Ammon's horn (tissue), 1 donor: ENCODE results near the gene TARS3.

Experiments
- DNase-seq: peaks from one replicate; pipeline ENCODE4 v3.0.0-alpha.2; 2016; ENCODE audit warnings: low spot score

Gene TARS3

GRCh38 chr15:101698314-101698713, 26.0 kb downstream of the TARS3 start:
- no peak for DNase-seq

- no peak for DNase-seq
Measured at GRCh38 chr15:101697488-101697887, 26.8 kb downstream of the TARS3 start.

DNA sequence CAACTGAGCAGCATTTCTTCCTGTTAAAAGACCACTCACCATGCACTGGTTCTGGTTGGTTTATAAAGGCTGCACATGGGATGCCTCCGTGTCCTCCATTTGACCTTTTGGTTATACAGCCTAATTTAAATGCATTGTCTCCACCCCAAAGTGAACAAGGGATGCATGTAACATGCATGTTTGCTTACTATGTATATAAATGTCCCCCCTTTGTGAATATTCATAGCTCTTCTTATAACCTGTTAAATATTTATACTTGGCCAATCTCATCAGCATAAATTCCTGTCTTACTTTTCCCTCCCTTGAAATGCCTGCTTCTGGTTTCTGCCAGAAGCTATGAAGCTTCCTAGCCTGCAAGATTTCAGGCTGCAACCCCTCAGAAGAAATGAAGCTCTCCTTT, 27.4 kb downstream of the TARS3 start:
- DNase-seq = no peak

- DNase-seq = no peak
Measured at GRCh38 chr15:101694261-101694660, 30.0 kb downstream of the TARS3 start.

DNA sequence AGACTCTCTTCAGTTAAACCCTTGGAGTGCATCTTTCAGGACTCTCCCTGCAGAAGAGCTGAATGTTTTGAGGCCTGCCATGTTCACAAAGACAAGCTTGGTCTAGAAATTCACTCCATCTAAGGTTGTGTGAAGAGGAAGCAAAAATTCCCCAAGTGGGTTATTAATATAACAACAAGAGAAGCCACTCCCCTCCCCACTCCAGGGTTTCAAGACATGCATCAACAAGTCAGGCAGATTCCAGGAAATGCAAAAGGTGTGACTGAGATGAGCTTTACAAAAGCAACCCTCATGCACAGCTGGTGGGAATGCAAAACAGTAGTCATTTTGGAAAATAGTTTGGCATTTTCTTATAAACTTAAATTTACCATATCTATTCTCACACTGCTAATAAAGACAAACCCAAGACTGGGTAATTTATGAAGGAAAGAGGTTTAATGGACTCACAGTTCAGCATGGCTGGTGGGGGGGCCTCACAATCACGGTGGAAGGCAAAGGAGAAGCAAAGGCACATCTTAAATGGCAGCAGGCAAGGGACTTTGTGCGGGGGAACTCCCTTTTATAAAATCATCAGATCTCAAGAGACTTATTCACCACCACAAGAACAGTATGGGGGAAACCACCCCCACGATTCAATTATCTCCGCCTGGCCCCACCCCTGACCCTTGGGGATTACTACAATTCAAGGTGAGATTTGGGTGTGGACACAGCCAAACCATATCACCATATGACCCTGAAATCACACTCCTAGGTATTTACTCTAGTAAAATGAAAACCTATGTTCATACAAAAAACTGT, 31.3 kb downstream of the TARS3 start:
- no peak for DNase-seq

DNA sequence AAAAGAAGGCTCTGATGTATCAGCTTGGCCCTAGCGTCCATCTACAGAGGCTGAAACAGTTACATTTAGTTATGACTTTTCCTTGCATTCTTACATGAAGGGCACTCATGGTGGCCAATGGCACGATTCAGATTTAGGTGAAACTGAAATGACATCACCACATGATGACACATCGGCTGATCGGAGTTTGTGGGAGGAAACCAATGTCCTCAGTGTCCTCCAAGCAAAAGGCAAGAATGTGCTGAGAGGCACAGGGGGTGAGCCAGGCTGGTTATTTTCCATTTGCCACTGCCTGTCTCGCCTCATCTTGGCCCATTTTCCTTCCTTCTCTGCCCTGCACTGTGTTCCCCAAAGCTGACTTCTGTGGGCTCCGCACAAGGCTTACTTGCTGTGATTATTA, 34.4 kb downstream of the TARS3 start:
- DNase-seq = no peak

- no peak for DNase-seq
Measured at GRCh38 chr15:101686718-101687117, 37.6 kb downstream of the TARS3 start.

DNA sequence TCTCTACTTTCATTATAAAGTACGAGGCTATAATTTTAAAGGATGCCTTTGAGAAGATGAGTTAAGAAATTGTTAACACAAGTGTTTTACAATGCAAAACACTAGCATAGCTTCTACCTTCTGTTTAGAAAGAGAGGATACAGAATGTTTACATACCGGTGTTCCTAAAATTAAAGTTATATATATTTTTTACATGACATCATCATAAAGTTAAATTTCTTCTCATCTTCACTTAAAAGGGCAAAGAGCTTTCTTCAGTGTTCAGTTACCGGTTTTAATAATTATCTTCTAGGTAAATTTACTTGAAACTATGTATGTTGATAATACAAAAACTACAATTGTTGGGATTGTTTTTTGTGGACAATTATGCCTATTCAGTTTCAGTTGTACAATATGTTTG, 39.4 kb downstream of the TARS3 start:
- DNase-seq = no peak

DNA sequence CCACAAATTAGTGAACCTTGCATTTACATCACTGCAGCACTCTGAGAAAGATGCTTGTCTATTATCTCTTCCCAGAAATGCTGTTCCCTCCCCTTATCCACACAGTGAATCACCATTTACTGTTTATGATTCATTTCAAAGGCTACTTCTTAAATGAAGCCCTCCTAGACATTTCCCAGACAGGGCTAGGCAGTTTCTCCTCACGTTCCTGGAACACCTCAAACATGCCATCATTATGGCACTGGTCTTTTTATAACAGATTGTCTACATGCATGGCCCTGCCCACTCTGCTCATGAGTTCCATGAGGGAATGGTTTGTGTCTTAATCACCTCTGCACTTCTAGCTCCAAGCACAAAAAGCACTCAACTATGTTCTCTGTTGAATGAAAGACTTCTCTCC, 39.9 kb downstream of the TARS3 start:
- no peak for DNase-seq

DNA sequence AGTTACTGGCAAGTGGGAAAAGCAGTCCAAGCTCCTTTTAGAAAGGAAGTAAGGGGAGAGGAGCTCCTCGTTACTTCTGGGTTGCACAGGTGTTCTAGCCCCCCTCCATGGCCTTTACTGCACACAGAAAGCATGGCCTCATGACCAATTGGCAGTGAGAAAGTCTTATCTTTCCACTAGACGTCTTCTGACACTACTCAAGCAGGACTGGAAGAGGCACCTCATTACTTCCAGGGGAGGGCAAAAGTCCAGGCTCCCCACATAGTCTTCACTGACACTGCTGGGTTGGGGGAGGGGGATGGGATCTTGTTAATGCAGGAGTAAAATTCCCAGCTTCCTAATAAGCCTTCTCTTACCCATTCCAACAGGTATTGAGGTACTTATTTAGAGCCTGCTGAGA, 44.5 kb downstream of the TARS3 start:
- no peak for DNase-seq

DNA sequence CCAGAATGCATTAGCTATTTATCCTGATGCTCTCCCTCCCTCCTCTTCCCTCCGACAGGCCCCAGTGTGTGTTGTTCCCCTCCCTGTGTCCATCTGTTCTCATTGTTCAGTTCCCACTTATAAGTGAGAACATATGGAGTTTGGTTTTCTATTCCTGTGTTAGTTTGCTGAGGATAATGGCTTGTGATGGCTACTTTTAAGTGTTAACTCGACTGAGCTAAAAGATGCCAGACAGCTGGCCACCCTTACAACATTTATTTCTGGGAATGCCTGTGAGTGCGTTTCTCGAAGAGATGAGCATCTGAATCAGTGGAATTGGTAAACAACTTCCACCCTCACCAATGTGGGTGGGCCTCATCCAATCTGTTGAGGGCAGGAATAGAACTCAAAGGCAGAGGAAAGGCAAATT, 47.3 kb downstream of the TARS3 start:
- DNase-seq = peak; percentile 66

DNA sequence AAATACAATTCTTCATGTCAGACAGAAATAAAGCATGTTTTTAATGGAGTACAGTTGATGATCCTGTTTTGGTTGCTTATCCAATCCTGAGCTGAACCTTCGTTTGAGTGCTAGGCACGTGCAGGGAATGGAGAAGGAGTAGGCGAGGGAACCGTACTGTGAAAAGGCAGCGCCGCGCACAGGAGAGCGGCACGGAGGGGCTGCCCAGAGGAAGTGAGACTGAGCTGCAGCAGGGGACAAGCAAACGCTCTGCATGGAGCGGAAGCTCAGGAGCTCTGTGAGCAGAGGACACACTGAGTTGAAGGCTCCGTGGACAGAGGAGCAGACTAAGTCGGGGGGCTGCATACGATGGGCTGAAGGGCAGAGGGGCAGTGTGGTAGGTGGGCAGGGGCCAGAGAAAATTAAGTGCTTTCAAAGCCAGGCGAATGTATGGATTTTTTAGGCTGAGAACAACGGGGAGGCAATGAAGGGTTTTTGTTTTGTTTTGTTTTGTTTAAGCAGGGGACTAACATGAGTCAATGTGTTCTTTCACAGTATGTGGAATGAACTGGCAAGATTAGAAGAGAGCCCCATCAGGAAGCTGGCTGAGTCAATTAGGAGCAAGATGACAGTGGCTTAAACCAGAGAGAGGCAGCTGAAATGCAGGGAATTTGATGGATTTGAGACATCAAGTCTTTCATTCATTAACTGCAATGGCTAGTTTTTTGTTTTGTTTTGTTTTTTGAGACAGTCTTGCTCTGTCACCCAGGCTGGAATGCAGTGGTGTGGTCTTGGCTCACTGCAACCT, 48.3 kb downstream of the TARS3 start:
- DNase-seq = peak; percentile 61

DNA sequence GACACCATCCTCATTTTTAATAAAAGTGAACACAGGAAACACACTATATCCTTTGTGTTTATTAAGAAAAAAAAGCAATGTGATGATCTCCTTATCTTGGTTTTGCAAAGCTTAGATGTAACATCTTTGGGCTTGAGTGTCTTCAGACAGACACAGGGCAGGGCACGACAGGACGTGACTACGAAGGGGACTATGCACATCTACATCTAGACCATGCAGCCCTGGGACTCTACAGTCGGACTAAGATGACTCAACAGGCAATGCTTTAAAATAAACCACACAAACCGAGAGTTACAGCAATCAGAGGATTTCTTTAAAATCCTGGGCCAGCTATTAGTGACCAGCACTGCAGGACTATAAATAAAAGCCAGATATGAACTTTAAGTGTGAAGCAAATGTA, 49.3 kb downstream of the TARS3 start:
- DNase-seq = no peak

DNA sequence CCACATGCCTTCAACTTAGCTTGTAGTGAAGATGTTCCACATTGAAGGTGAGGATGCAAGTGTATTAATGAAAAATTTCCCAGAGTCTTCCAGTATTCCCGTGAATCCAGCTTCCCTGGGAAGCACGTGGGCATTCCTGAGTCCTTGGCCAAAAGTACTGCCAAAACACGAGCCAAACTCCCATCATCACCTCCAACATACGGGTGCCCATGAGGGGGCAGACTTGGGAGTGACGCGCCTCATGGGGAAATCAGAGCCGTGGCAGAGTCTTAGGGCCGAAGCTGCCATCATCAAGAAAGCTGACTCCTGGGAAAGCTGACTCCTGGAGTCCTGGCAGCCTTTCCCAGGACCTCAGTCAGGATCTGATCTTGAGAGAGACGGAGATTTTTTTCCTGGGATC, 52.0 kb downstream of the TARS3 start:
- no peak for DNase-seq

DNA sequence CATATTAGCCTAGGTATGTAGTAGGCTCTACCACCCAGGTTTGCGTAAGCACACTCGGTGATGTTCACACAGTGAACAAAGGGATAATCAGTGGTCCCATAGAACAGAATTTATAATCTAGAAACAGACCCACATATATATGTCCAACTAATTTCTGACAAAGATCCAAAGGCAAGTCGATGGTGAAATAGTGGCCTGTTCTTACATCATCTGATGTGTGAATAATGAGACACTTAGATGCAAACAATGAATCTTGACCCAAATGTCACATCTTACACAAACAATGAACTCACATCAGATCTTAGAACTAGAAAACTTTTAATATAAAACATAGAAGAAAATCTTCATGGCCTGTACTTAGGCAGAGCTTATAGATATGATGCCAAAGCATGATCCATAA, 54.5 kb downstream of the TARS3 start:
- DNase-seq = no peak

- no peak for DNase-seq
Measured at GRCh38 chr15:101667881-101668280, 56.4 kb downstream of the TARS3 start.

GRCh38 chr15:101664303-101664913, 59.9 kb downstream of the TARS3 start:
- DNase-seq = no peak

DNA sequence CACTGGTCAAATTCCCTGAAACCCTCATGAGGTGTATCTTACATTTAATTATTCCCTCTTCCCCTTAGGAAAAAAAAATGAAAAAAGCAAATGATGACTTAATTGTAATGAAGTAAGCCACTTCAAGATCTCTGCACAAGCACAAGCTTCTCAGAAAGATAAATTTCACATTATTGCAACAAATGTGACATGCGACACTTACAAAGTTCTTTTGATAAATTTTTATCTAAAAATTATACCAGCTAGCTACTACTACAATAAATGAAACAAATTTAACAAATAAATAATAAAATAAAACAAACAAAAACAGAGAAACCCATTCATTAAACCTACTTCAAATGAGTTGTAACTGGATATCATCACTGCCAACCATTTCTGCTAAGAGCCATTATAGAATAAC, 62.1 kb downstream of the TARS3 start:
- DNase-seq = no peak

- DNase-seq = no peak
Measured at GRCh38 chr15:101660005-101660404, 64.3 kb downstream of the TARS3 start.

DNA sequence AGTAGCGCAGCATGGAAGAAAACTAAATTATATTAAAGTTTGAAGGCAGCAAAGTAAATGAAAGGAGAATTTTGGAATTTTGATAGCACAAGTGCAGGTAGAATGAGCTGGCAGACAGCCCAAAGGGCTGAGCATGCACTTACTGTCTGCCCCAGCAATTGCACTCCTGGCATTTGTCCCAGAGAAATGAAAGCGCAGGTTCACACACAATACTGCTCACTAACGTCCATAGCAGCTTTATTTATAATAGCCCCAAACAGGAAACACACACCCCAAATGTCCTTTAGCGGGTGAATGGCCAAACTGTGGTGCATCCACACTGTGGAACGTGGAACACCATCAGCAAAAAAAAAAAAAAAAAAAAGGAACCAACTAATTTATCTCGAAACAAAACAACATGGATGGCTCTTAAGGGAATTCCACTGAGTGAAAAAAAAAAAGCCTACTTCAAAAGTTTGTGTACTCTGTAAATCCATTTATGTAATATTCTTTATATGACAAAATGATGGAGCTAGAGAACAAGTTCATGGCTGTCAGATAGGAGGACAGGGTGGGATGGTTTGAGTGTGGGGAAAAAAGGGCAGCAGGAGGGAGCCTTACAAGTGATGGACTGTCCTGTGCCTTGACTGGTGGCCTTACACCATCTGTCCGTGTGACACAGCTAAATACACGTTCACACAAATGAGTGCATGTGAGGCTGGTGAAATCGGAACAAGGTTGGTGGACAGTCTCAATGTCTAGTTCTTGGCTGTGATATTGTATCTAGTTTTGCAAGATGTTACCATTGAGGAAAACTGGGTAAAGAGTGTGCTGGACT, 66.1 kb downstream of the TARS3 start:
- peak; percentile 41 for DNase-seq

- no peak for DNase-seq
Measured at GRCh38 chr15:101657171-101657570, 67.1 kb downstream of the TARS3 start.
